ENCODE data around the gene RAX.

The RAX gene

DNA sequence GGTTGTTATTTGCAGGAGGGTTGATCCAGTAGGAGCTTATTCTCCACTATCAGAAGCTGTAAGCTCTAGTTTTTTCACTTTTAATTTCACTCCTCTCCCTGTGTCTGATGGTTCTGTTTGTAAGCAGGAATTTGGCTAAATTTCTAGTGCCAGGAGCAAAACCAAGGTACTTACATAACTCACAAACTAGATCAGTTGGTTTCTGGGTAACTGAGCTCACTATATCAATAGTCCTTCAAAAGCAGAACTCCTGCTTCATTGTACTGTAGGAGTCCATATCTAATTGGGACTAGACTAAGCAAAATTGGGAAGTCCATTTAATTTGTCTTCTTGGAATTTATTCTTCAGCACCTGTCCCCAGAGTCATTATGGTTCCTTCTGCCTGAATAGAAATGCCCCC lies 20.1 kb upstream of the RAX start:
- Histone ChIP-seq H3K4me2 (ENCODE audit: insufficient read depth, low read length, poor library complexity, severe bottlenecking) (no peak overlapping the region), H2BK5ac (ENCODE audit: low read length) (no peak overlapping the region), H2BK120ac (ENCODE audit: low read depth, low read length) (no peak overlapping the region), H3K4me1 (ENCODE audit: control insufficient read depth in 2 of 2, insufficient read depth in 1 of 2, low read depth in 1 of 2, low read length in 2 of 2) (peaks cover 0 to 2% of the 10 kb centered on the region in 2 donors), H3K9me3 (replicated peaks in 1 of 2; ENCODE audit: control insufficient read depth in 2 of 2, insufficient read depth in 1 of 2, low read depth in 1 of 2, low read length in 2 of 2) (no peaks in the 10 kb centered on the region), H3K14ac (ENCODE audit: low read length) (no peak overlapping the region), H4K91ac (ENCODE audit: low read depth, low read length, poor library complexity) (no peak overlapping the region), H3K18ac (ENCODE audit: low read length) (no peak overlapping the region), H2AK5ac (ENCODE audit: low read depth, low read length) (no peak overlapping the region), H2BK12ac (ENCODE audit: low read length) (no peak overlapping the region), H4K8ac (ENCODE audit: low read depth, low read length) (no peak overlapping the region), H3K4ac (ENCODE audit: low read length) (no peak overlapping the region), H3K9ac (ENCODE audit: low read depth, low read length, poor library complexity) (no peak overlapping the region), H3K27ac (replicated peaks; ENCODE audit: low read length) (no peak overlapping the region), H3K4me3 (ENCODE audit: low read length in 2 of 2) (no peak overlapping the region), H3K79me1 (ENCODE audit: low read depth, low read length) (no peaks in the 10 kb centered on the region), H3K36me3 (replicated peaks in 1 of 2; ENCODE audit: control insufficient read depth in 2 of 2, insufficient read depth in 2 of 2, low read length in 2 of 2) (peaks cover 0 to 2% of the 10 kb centered on the region in 2 donors), H3K23ac (ENCODE audit: low read depth, low read length, poor library complexity) (no peak overlapping the region), H2BK15ac (ENCODE audit: low read length) (no peak overlapping the region), H2AFZ (ENCODE audit: low read length) (no peak overlapping the region), H3K27me3 (ENCODE audit: control insufficient read depth in 3 of 3, insufficient read depth in 3 of 3, low read depth in 1 of 3, low read length in 3 of 3) (peaks cover 0 to 42% (median 0%) of the 10 kb centered on the region in 3 experiments)
- no peak for DNase-seq (ENCODE audit: low spot score)

DNA sequence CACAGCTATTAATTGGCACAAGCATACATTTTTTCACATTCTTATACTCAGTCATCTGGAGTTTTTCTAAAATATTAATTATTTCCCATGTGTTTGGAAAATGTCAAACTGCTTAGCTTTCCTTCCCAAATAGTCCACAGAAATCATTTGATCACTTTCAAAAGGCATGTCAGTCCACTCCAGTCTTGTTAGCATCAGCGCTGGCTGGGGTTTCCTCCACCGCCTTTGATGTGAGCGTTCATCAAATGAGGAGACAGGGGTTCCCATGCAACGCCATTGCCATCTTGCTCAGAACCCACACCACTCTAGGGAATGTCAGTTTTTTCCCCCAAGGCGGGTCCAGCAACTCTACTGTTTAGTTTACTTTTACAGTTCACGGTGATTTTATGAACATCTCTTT lies 13.1 kb upstream of the RAX start:
- H3K23ac ChIP-seq (ENCODE audit: low read depth, low read length, poor library complexity), result no peak overlapping the region
- H3K14ac ChIP-seq (ENCODE audit: low read length), result no peak overlapping the region
- H3K18ac ChIP-seq (ENCODE audit: low read length), result no peak overlapping the region
- H3K27me3 ChIP-seq (ENCODE audit: control insufficient read depth in 3 of 3, insufficient read depth in 3 of 3, low read depth in 1 of 3, low read length in 3 of 3), result peaks cover 0 to 64% (median 0%) of the 10 kb centered on the region in 3 experiments
- no peak overlapping the region for H2BK5ac ChIP-seq (ENCODE audit: low read length)
- H4K91ac ChIP-seq (ENCODE audit: low read depth, low read length, poor library complexity), result no peak overlapping the region
- no peak overlapping the region for H3K4me3 ChIP-seq (ENCODE audit: low read length in 2 of 2)
- H2BK120ac ChIP-seq (ENCODE audit: low read depth, low read length), result no peak overlapping the region
- DNase-seq (ENCODE audit: low spot score), result no peak
- no peak overlapping the region for H3K9ac ChIP-seq (ENCODE audit: low read depth, low read length, poor library complexity)
- no peak overlapping the region for H3K4me2 ChIP-seq (ENCODE audit: insufficient read depth, low read length, poor library complexity, severe bottlenecking)
- no peaks in the 10 kb centered on the region for H3K9me3 ChIP-seq (replicated peaks in 1 of 2; ENCODE audit: control insufficient read depth in 2 of 2, insufficient read depth in 1 of 2, low read depth in 1 of 2, low read length in 2 of 2)
- H3K4ac ChIP-seq (ENCODE audit: low read length), result no peak overlapping the region
- H3K4me1 ChIP-seq (ENCODE audit: control insufficient read depth in 2 of 2, insufficient read depth in 1 of 2, low read depth in 1 of 2, low read length in 2 of 2), result peaks cover 0 to 3% of the 10 kb centered on the region in 2 donors
- H4K8ac ChIP-seq (ENCODE audit: low read depth, low read length), result no peak overlapping the region
- no peak overlapping the region for H2BK12ac ChIP-seq (ENCODE audit: low read length)
- no peaks in the 10 kb centered on the region for H3K79me1 ChIP-seq (ENCODE audit: low read depth, low read length)
- no peak overlapping the region for H2BK15ac ChIP-seq (ENCODE audit: low read length)
- H3K27ac ChIP-seq (replicated peaks; ENCODE audit: low read length), result no peak overlapping the region
- no peaks in the 10 kb centered on the region for H3K36me3 ChIP-seq (replicated peaks in 1 of 2; ENCODE audit: control insufficient read depth in 2 of 2, insufficient read depth in 2 of 2, low read length in 2 of 2)
- H2AFZ ChIP-seq (ENCODE audit: low read length), result no peak overlapping the region
- no peak overlapping the region for H2AK5ac ChIP-seq (ENCODE audit: low read depth, low read length)
- no CpG with 5 or more reads among the region's 6 CpGs for WGBS, 2 donors (ENCODE audit: extremely low coverage in 2 of 2, insufficient read length in 2 of 2, insufficient replicate concordance in 1 of 2)

DNA sequence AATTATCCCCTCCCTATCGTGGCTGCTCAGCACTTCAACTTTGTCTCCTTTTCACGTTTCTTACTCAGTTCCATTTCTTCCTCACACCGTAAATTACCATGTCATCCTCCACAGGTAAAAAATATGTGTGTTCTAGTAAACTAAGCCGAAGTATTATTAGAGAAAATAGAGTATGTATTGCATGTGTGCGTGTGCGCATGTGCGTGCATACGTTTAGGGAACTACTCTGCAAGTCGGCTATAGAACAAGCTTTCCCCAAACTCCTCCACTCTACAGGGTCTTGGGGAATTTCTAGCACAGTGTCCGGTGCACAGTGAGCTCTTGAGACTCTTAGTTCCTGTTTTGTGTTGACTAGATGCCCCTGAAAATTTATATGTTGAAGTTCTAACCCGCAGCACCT lies 9.1 kb upstream of the RAX start:
- DNase-seq (ENCODE audit: low spot score), result no peak
- no CpG with 5 or more reads among the region's 11 CpGs for WGBS, 2 donors (ENCODE audit: extremely low coverage in 2 of 2, insufficient read length in 2 of 2, insufficient replicate concordance in 1 of 2)
- no peak overlapping the region for H2AK5ac ChIP-seq (ENCODE audit: low read depth, low read length)

DNA sequence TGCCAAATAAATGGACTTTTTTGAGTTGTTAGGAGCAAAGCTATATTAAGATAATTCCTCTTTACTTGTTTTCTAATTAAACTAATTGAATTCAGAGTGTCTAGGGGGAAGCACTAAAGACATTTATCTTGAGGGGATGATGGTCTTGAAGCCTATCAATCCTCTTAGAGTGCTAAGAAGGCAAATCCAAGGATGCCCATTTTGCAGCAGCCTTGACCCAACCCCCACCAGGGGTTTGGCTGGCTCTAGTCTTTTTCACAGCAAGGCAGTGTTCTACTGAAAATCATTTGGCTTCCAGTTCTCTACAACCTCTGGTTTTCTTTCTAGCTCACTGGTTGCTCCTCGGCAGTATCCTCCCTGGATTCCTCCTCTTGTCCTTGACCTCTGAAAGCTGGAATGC lies 6.5 kb upstream of the RAX start:
- no peak overlapping the region for H4K91ac ChIP-seq (ENCODE audit: low read depth, low read length, poor library complexity)
- no peak overlapping the region for H2AFZ ChIP-seq (ENCODE audit: low read length)
- H3K14ac ChIP-seq (ENCODE audit: low read length), result no peak overlapping the region
- peaks cover 0 to 17% of the 10 kb centered on the region in 2 donors for H3K4me1 ChIP-seq (ENCODE audit: control insufficient read depth in 2 of 2, insufficient read depth in 1 of 2, low read depth in 1 of 2, low read length in 2 of 2)
- H3K36me3 ChIP-seq (replicated peaks in 1 of 2; ENCODE audit: control insufficient read depth in 2 of 2, insufficient read depth in 2 of 2, low read length in 2 of 2), result no peaks in the 10 kb centered on the region
- no peak overlapping the region for H2BK12ac ChIP-seq (ENCODE audit: low read length)
- WGBS, 2 donors (ENCODE audit: extremely low coverage in 2 of 2, insufficient read length in 2 of 2, insufficient replicate concordance in 1 of 2), result no CpG with 5 or more reads among the region's 1 CpG
- H3K4me3 ChIP-seq (ENCODE audit: low read length in 2 of 2), result no peak overlapping the region
- H3K79me1 ChIP-seq (ENCODE audit: low read depth, low read length), result no peaks in the 10 kb centered on the region
- H3K27me3 ChIP-seq (ENCODE audit: control insufficient read depth in 3 of 3, insufficient read depth in 3 of 3, low read depth in 1 of 3, low read length in 3 of 3), result peaks cover 0 to 98% (median 0%) of the 10 kb centered on the region in 3 experiments
- H2BK120ac ChIP-seq (ENCODE audit: low read depth, low read length), result no peak overlapping the region
- H2BK15ac ChIP-seq (ENCODE audit: low read length), result no peak overlapping the region
- H4K8ac ChIP-seq (ENCODE audit: low read depth, low read length), result no peak overlapping the region
- no peak overlapping the region for H3K4me2 ChIP-seq (ENCODE audit: insufficient read depth, low read length, poor library complexity, severe bottlenecking)
- no peak overlapping the region for H3K9ac ChIP-seq (ENCODE audit: low read depth, low read length, poor library complexity)
- no peak overlapping the region for H3K18ac ChIP-seq (ENCODE audit: low read length)
- no peak overlapping the region for H3K27ac ChIP-seq (replicated peaks; ENCODE audit: low read length)
- H3K4ac ChIP-seq (ENCODE audit: low read length), result no peak overlapping the region
- no peak overlapping the region for H2AK5ac ChIP-seq (ENCODE audit: low read depth, low read length)
- DNase-seq (ENCODE audit: low spot score), result no peak
- H2BK5ac ChIP-seq (ENCODE audit: low read length), result no peak overlapping the region
- no peak overlapping the region for H3K23ac ChIP-seq (ENCODE audit: low read depth, low read length, poor library complexity)
- H3K9me3 ChIP-seq (replicated peaks in 1 of 2; ENCODE audit: control insufficient read depth in 2 of 2, insufficient read depth in 1 of 2, low read depth in 1 of 2, low read length in 2 of 2), result no peaks in the 10 kb centered on the region

More for the DNA sequence above, 9.1 kb upstream of the RAX start:
- Histone ChIP-seq H2AFZ (ENCODE audit: low read length) (no peak overlapping the region), H3K27me3 (ENCODE audit: control insufficient read depth in 3 of 3, insufficient read depth in 3 of 3, low read depth in 1 of 3, low read length in 3 of 3) (peaks cover 0 to 94% (median 0%) of the 10 kb centered on the region in 3 experiments), H3K18ac (ENCODE audit: low read length) (no peak overlapping the region), H4K91ac (ENCODE audit: low read depth, low read length, poor library complexity) (no peak overlapping the region), H3K27ac (replicated peaks; ENCODE audit: low read length) (no peak overlapping the region), H2BK12ac (ENCODE audit: low read length) (no peak overlapping the region), H4K8ac (ENCODE audit: low read depth, low read length) (no peak overlapping the region), H3K9me3 (replicated peaks in 1 of 2; ENCODE audit: control insufficient read depth in 2 of 2, insufficient read depth in 1 of 2, low read depth in 1 of 2, low read length in 2 of 2) (no peaks in the 10 kb centered on the region), H3K79me1 (ENCODE audit: low read depth, low read length) (no peaks in the 10 kb centered on the region), H3K9ac (ENCODE audit: low read depth, low read length, poor library complexity) (no peak overlapping the region), H3K4me1 (ENCODE audit: control insufficient read depth in 2 of 2, insufficient read depth in 1 of 2, low read depth in 1 of 2, low read length in 2 of 2) (peaks cover 0 to 7% of the 10 kb centered on the region in 2 donors), H3K14ac (ENCODE audit: low read length) (no peak overlapping the region), H3K4me2 (ENCODE audit: insufficient read depth, low read length, poor library complexity, severe bottlenecking) (no peak overlapping the region), H2BK5ac (ENCODE audit: low read length) (no peak overlapping the region), H2BK120ac (ENCODE audit: low read depth, low read length) (no peak overlapping the region), H3K4me3 (ENCODE audit: low read length in 2 of 2) (no peak overlapping the region), H3K23ac (ENCODE audit: low read depth, low read length, poor library complexity) (no peak overlapping the region), H2BK15ac (ENCODE audit: low read length) (no peak overlapping the region), H3K36me3 (replicated peaks in 1 of 2; ENCODE audit: control insufficient read depth in 2 of 2, insufficient read depth in 2 of 2, low read length in 2 of 2) (no peaks in the 10 kb centered on the region), H3K4ac (ENCODE audit: low read length) (no peak overlapping the region)
